Choroid plexus epithelial cell (primary cell): ENCODE data around the gene RPF1.

ENCODE experiments used
- DNase-seq: peaks from one replicate; pipeline ENCODE4 v3.0.0-alpha.2; 2010; ENCODE audit warnings: low read depth
- H3K4me3 ChIP-seq: 2 replicates; pipeline ENCODE4 v1.5.1; 2011; ENCODE audit warnings: low read depth, mild to moderate bottlenecking, control low read depth, low read length, moderate library complexity
- CTCF ChIP-seq: conservative IDR thresholded peaks from 2 replicates; pipeline ENCODE4 v1.5.1; 2011; ENCODE audit warnings: low read depth, mild to moderate bottlenecking, control low read depth, inconsistent platforms, low read length, moderate library complexity

Gene RPF1

GRCh38 chr1:84476225-84476624 lies 2.8 kb upstream of the RPF1 start:
- no peak overlapping the region for H3K4me3 ChIP-seq
- DNase-seq: no peak
- no peak for TF ChIP-seq CTCF

- no peak for DNase-seq
- no peak for TF ChIP-seq CTCF
- H3K4me3 ChIP-seq: peak overlapping the region; percentile 87
Measured at GRCh38 chr1:84479998-84480397, 932 bp downstream of the RPF1 start.

GRCh38 chr1:84480650-84481049 lies 1.6 kb downstream of the RPF1 start:
- no peak for DNase-seq
- TF ChIP-seq CTCF: no peak
- H3K4me3 ChIP-seq: peak overlapping the region; percentile 9

- no peak for DNase-seq
- H3K4me3 ChIP-seq: no peak overlapping the region
- no peak for TF ChIP-seq CTCF
Measured at GRCh38 chr1:84481317-84481716, 2.3 kb downstream of the RPF1 start.

- TF ChIP-seq CTCF: no peak
- no peak for DNase-seq
- H3K4me3 ChIP-seq: no peak overlapping the region
Measured at GRCh38 chr1:84488107-84488506, 9.0 kb downstream of the RPF1 start.

GRCh38 chr1:84489766-84490165 lies 10.7 kb downstream of the RPF1 start:
- no peak for TF ChIP-seq CTCF
- DNase-seq: no peak
- H3K4me3 ChIP-seq: no peak overlapping the region

GRCh38 chr1:84492726-84493125 lies 13.7 kb downstream of the RPF1 start:
- no peak overlapping the region for H3K4me3 ChIP-seq
- peak; percentile 21 for DNase-seq
- no peak for TF ChIP-seq CTCF
